Effector CD8-positive, alpha-beta T cell (primary cell): ENCODE data around the gene TTC28.
"Not testable (repeated sequence)": the region's sequence is repeated elsewhere in the genome, so short reads cannot be mapped to it uniquely, and the experiment has no call there.

Experiments used
- DNase-seq: peaks from one replicate; lab custom pipeline; 2025; lab: John Stamatoyannopoulos, UW

The TTC28 gene

DNA sequence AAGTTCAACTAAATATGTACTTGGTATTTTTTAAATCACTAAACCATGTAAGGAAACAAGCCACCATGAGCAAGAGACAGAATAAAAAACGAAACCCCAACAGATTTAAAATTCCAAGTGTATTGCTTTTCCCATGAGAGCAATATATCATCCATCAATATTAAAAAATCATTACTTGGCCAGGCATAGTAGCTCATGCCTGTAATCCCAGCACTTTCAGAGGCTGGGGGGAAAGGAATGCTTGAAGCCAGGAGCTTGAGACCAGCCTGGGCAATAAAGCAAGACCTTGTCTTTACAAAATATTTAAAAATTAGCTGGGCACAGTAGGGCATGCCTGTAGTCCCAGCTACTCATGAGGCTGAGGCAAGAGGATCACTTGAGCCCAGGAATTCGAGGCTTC lies 190.8 kb downstream of the TTC28 start:
- no peak for DNase-seq

DNA sequence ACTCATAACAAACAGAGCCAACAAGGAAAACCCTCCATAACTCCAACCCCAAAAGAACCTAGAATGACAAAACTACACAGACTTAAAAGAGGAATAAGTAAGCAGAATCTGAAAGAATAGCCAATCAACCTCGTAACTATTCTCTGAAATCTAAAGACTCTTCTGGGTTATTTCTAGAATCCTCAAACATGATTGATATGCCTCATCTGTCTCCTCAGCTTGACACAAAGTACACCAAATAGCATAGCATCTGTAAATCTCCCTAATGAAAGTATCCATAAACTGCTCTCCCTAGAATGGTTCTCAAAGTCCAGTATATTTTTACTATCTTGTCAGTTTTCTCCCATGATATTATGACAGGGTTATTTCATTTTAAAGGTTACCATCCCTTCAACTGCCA lies 195.0 kb downstream of the TTC28 start:
- DNase-seq = no peak

DNA sequence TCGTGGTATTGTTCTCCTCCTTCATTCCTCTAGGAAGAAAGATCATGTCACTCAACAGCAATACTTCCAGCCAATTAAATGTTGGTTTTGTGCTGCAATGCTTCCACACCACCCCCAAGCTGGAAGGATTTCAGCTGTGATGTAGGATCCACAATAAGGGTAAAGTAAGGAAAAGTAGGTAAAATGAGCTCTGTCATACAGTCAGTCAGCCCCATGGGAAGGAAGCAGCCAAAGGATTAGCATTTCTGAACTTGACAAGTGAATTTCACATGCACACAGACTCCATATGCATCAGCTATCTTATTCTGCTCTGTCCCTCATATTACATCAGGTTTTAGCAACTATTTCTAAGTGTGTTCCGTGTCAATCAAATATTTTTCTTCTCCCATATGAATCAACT lies 197.9 kb downstream of the TTC28 start:
- DNase-seq = no peak

DNA sequence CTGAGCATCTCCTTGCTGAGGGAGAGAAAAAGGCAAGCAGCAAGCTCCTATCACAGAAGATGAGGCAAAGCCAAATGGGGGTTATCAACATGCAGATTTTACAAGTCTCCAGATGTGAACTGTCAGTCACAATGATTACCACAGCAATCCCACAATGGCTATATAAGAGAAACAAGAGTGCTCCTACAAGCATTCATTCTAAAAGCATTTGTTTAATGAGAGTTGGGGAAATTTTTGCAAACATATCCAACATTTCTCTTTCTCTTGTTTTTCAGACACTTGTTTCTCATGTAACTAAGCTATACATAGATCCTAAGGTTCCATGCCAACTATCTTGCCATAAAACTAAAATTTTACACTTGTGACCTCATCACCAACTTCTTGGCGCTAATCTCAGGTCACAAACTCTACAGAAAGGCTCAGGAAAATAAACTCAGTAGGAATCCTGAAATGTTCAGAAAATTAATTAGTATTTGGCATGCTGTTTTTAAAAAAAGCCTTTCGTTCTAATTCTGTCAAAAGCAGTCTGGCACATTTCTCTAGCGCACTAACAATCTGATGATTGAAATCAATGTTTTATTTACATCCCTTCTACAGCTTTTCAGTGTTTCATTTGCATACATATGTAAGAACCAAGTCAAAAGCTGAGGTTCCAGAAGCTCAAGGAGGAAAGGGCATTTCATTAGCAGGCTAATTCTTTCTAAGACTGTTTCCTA lies 199.5 kb downstream of the TTC28 start:
- no peak for DNase-seq

DNA sequence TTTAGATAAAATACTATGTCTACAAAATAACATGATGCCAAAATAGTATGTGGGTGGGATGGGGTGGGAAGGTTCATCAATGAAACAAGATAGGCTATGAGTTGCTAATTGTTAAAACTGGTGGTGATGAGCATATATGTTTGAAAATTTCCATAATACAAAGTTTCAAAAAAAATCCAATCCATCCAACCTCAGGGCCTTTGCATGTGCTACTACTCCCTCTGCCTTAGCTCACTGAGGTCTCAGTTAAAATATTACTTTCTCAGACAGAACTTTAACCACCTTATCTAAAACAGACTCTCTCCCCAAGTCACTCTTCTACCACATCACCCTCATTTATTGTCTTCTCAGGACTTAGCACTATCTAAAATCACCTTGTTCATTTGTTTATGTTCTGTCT lies 201.1 kb downstream of the TTC28 start:
- DNase-seq = no peak

DNA sequence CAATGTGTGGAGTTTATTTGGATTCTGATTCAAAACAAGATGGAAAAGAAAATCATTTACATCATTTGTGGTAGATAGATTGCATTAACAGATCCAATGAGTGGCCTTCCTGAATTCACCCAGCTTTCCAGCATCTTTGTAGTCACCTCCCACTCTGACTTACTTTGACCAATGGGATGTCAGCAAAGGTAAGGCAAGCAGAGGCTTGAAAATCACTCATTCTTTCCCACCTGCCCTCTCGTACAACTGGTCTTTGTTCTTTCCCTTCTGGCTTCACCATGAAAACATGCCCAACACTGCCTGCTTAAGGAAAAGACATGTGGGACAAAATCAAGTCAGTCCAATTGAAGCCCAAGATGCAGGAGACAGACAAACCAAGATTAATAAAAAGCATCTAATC lies 202.1 kb downstream of the TTC28 start:
- no peak for DNase-seq

DNA sequence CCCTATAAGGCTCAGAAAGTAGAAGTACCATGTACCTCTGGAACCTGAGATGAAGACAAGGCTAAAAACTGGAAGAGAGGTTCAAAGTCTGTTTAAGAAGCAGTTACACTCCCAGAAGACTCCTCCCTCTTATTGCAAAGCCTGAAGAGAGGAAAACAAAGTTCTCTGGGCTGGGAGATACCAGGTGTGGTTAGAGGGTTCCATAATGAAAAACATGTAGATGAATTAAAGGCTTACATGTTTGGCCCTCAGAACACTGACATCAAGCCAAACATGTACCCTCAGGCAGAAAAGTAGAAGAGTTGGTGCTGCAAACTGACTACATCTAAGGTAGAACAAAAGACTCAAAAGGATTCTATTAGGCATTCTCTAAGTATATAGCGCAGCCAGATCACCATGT lies 205.3 kb downstream of the TTC28 start:
- DNase-seq = no peak

DNA sequence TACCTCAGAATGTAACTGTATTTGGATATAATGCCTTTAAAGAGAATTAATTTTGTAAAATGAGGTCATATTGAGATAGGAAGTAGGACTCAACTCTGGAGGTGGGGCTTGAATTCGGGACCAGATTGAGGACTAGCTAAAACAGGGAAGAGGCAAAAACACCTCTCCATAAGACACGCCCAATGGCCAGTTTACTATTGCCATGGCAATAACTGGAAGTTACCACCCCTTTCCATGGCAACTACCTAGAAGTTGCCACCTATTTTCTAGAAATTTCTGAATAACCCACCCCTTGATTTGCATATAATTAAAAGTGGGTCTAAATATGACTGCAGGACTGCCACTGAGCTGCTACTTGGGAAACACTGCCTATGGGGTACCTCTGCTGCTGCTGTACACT lies 206.4 kb downstream of the TTC28 start:
- DNase-seq = no peak

DNA sequence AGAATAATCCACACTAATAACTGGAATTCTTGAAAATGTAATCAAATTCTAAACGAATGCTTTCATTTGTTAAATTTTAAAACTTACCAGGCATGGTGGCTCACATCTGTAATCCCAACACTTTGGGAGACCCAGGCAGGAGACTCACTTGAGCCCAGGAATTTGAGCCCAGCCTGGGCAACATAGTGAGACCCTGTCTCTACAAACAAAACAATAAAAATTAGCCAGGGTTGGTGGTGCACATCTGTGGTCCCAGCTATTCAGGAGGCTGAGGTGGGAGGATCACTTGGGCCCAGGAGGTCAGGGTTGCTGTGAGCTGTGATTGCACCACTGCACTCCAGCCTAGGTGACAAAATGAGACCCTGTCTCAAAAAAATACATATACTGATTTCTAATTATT lies 212.6 kb downstream of the TTC28 start:
- not testable (repeated sequence) for DNase-seq

DNA sequence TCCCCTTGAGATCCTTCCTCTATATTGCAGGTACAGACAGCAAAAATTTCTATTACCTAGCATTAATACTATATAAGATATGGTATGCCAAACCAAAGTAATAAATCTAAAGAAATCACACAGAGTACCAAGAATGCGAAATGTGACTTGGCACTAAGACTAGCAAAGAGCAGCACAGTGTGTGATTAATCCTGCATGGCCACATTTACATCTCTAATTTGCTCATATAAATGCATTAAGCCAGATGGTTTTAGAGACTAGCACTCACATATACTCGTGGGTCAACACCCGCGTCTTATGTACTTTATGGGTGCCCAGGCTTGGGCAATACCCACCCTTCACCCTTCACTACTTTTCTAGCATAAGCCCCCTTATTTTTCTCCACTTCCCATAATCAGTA lies 213.2 kb downstream of the TTC28 start:
- DNase-seq = no peak

DNA sequence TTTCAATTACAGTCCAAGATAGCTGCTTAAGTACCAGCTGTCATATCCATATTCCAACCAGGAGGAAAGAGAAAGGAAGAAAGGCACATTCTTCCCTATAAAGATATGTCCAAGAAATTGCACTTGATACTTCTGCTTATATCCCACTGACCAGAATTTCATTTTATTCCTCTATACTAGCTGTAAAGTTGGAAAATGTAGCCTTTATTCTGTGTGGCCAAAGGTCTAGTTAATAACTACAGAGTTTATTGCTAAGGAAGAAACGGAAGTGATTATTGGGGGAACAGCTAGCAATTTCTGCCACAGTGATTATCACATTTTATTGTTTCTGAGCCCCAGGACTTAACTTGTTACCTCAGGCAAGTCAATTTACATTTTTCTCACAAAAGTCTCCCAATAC lies 213.8 kb downstream of the TTC28 start:
- DNase-seq = no peak

DNA sequence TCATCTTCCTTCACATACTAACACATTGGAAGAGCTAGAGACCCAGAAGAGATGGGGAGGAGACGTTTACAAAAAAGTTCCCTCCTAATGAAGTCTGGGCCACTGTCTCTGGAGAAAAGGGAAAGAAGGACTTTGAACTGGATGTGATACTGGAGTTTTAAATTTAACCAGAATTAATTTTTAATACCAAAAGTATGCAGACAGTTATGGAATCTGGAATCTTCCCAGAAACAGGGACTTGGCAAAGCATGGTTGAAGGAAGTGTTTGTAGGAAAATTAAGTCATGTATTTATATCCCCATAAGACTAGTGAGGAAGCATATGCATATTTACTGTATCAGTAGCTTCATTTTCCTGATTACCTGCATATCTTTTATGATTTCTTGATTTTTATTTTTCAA lies 215.5 kb downstream of the TTC28 start:
- DNase-seq = no peak

DNA sequence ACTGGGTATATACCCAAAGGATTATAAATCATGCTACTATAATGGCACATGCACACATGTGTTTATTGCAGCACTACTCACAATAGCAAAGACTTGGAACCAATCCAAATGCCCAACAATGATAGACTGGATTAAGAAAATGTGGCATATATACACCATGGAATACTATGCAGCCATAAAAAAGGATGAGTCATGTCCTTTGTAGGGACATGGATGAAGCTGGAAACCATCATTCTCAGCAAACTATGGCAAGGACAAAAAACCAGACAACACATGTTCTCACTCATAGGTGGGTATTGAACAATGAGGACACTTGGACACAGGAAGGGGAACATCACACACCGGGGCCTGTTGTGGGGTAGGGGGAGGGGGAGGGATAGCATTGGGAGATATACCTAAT lies 216.2 kb downstream of the TTC28 start:
- DNase-seq = not testable (repeated sequence)

DNA sequence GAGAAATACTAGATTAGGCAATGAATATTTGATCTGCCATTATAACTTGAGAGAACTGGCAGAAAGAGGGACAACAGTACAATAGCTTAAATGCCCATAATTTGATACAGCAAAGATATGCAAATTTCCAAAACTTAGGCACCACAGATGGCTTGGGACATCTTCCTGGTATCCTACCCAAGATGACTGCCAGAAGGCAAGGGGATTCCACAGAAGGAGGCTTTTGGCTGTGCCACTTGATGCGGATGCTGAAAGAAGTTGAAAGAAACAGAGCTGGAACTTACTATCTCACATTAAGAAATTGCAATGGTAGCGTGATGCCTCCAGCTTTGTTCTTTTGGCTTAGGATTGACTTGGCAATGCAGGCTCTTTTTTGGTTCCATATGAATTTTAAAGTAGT lies 216.7 kb downstream of the TTC28 start:
- DNase-seq = no peak

DNA sequence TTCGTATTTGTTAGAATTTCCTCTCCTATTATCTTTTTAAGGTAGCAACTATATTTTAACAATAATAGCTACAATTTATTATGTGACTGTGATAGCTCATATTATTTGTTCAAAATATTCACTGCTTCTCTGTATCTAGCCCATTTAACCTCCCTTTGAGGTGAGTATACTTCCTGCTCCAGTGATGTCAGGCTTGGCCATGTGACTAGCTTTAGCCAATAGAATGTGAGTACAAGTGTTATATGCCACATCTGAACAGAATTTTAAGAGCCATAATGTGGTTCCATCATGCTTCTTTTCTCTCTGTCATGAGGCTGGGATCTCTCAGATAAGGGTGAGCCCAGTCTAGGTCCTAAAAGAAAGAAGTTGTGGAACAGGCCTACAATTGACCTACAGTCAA lies 217.6 kb downstream of the TTC28 start:
- no peak for DNase-seq

DNA sequence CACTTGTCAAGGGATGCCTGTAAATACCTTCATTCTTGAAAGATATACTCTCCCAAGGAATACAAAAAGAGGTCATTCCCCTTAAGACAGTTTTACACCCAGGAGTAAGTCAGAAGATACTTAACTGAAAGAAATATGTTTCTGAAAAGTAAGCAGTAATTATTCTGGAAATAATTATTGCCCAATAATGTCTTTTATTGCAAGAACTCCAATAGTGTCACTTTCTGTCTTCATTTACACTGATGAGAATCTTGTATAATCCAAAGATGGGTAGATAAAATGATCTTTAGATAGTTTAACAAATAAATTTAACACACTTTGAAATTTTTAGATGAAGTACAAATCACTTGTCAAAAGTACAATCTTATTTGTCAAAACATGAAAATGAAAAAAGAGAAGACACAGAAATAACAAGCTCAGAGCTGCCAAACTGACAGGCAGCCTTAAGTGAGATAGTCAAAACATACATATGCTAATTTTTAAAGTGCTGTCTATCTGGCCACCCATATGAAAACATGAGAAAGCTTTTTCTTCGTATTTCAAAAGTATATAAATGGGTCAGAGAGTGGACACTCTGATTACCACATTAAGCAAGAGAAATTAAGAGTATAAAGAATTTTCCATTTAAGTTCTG lies 225.1 kb downstream of the TTC28 start:
- DNase-seq = no peak

DNA sequence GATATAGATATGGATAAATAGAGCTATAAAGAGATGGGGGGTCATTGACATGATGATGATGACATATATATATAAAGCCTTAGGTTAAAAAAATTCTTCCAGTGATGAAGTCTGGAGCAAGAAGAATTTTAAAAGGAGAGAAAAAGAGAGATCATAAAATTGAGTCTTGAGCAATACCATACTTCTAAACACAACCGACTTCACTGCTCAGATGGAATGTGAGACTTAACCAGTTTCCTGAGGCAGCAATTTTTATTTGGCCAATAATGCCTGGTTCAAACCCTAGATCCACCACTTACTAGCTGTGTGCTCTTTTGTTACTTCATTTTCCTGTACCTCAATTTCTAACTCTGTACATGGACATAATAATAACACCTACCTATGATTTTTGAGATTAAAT lies 229.5 kb downstream of the TTC28 start:
- DNase-seq = no peak

DNA sequence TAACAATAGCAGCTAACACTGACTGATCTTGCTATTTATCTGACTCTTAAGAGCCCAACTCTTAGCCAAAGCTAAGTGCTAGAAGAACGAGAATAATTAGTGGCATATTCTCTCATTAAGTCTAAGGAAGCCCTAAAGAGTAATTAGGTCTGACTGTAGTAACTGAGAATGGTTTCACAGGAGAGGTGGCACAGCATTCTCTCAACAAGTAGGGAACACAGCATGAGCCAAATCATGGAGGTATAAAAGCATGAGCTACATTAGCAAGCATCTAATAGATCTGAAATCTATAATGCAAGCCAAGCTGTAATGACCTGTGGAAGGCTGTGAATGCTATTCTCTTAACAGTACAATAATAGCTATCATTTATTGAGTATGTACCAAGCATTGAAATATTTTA lies 230.6 kb downstream of the TTC28 start:
- DNase-seq = no peak

DNA sequence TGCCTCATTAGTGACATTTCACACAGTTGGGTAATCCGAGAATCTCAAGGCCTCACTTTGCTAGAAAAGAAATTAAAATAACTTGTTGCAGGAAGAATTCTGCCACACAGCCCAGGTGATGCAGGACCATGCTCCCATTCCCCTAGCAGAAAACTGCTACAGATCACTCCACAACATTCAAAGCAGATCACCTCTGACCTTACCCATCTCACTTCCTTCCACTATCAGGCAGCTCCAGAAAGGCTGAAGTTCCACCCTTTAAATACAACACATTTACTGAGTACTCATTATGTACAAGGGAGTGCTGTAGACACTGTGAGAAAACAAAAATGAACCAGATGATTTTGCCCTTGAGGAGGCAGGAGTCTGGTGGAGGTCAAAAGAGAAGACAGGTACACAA lies 231.0 kb downstream of the TTC28 start:
- no peak for DNase-seq

DNA sequence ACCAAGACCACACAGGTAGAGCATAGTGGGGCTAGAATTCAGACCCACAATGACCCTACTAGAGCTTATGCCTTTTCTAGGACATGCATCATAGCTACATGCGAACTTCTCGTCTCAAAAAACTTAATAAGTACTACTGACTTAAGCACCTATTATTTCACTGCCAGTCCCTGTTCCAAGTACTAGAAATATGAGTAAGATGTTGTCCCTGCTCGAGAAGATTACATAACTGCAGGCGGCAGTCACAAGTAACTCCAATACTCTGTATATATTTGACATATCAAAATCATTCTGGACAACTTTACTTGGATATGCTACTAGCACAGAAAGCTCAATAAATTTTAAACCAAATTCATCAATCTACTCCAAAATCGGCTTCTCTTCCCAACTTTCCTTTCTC lies 235.0 kb downstream of the TTC28 start:
- DNase-seq = no peak

DNA sequence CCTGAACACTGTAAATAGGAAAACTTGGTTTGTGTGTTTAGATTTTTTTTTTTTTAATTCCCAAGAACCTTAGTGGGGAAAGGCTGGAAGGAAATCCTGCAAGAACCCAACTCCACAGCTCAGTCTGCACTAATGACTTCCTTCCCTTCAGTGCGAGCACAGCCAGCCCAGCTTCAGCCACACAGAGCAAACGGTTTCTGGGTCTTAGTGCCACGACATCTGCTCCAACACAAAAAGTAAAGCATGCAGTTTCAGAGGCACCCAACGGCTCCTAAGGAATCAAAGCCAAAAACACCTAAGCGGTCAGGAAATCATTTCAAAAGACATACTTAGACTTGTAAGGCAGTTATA lies 236.1 kb downstream of the TTC28 start:
- no peak for DNase-seq

DNA sequence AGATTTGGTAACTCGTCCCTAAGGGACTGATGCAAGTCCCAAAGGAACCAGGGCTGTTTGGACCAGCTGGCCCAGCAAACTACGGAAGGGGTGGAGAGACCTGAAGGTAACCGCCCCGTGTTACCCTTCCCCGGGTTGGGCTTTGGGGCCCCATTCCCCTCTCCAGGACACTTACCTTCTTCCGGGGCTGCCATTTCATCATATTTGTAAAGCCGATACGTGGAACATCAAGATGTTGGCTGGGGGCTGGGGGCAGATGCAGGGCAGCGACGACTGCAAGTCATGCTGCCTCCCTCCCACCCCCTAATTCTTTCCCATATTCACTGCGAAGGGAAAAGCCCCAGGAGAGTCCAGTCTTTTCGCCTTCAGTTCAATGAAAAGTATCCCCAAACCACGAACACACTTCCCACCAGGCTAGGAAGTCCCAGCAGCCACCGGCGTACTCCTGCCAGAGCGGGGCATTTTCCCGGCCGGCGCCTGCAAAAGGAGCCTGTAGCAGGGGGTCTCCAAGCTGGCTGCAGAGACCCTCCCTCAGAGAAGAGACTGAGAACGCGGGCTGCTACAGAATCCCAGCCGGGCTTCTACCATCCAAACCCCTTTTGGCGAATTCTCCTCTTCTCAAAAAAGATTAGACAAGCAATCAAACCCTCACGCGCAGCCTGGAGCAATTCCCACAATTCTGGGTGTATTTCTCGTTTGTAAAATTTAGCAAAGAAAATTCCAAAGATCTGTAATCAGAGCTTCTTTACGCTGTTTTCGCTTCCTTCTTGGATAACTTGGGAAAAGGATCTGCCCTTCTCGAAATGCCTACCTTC lies 236.7 kb downstream of the TTC28 start:
- DNase-seq = no peak

DNA sequence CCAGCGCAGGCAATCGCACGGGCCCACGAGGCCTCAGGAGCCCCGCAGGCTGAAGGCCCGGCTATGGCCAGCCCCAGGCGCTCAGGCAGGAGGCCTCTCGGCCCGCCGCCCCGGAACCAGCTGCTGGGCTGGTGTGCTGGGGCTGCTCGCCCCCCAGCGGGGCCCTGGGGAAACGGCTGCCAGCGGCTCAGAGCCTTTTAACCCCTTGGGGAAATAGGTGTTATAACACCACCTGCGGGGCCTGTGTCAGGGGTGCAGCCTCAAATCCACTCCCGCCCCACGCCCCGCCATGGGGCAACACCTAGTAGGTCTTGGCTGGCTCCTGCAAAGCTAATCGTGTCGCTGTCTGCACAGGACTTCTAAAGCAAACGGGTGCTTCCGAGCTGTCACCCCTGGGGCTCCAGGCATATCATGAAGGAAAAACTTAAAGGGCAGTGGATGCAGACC lies 237.4 kb downstream of the TTC28 start:
- DNase-seq = peak; percentile 47
